Measurements from ENCODE around the gene SEMA7A. TPM values are rescaled to one million over a fixed set of nuclear protein-coding genes. Genes with fewer than 3 reads are reported as not detected.

Gene SEMA7A
- total and polyA plus RNA-seq, 2 of the 4 experiments (the other 2 are of a cell fraction) = 30.5 to 87.3 TPM

DNA sequence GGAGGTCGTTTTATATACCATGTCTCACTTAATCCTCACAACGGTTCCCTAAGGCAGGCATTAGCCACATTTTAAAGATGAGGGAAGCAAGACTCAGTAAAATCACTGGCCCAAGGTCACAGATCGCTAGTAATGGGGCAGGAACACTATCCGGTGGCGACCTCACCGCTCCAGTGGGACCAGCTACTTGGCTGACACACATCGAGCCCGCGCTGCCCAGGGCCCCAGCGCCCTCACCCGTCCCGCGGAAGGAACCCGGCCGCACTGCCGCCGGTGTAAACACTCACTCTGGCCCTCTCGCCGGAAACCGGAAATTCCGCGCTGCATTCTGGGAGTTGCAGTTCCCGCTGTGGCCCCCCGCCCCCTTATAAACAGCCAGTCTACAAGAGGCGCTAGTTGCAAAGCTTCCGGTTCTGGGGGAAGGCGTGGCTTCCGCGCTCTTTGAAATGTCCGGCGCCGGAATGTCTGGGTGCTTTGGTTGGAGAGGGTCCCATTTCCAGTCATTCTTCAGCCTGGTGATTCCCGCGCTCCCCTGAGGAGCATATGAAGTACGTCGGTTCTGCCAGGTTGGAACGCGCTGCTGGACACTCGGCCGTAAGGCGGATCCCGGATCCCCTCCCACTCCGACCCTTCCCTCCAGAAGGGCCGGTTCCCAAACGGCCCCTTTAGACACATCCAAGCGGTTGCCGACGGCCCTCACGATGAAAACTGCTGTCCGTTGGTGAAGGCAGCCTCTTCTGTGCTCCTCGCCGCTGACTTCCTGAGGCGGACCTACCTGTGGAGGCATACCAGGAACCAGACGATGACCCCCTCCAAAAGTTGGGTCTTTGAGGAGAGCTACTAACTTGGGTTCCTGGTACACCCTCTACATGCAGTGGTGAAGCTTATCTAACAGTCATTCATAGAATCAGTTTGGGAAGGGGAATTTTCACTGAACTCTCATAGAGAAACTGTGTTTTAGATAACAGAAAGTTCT is 27.4 kb upstream of the SEMA7A start, which contains the start of gene UBL7:
Gene UBL7 (minus strand): TSS at position 290 of the 976 bp plus-strand sequence. CDS start 2,293 bp downstream, outside the sequence.
- DNase-seq (peak; percentile 95), ATAC-seq (ENCODE audit: low read depth) (peak; percentile 98)
- H2BK120ac ChIP-seq (ENCODE audit: low read depth, low read length) = peak within 1 kb of the TSS; percentile 69
- TF ChIP-seq MAFK (IDR thresholded peaks at IDR 0.05; ENCODE audit: low read depth, low read length) (no peak), RAD21 (IDR thresholded peaks at IDR 0.05; ENCODE audit: low read length) (peak; percentile 53), MXI1 (IDR thresholded peaks at IDR 0.05; ENCODE audit: borderline replicate concordance, low read depth, low read length) (peak; percentile 39), FOS (IDR thresholded peaks at IDR 0.05; ENCODE audit: low read depth, low read length) (no peak), POLR2A (IDR thresholded peaks at IDR 0.05; ENCODE audit: low read depth, low read length) (peak; percentile 96), RFX5 (IDR thresholded peaks at IDR 0.05; ENCODE audit: low read depth, low read length) (no peak), CHD1 (IDR thresholded peaks at IDR 0.05; ENCODE audit: low read depth, low read length) (no peak), RCOR1 (IDR thresholded peaks at IDR 0.05; ENCODE audit: insufficient replicate concordance, low read length) (no peak), MAZ (IDR thresholded peaks at IDR 0.05; ENCODE audit: borderline replicate concordance, low read depth, low read length) (peak; percentile 80; the same call in 1 of the 2 replicates), SMC3 (IDR thresholded peaks at IDR 0.05; ENCODE audit: low read depth, low read length) (peak; percentile 40; the same call in 1 of the 2 replicates)
- TF ChIP-seq, protein P1, sequence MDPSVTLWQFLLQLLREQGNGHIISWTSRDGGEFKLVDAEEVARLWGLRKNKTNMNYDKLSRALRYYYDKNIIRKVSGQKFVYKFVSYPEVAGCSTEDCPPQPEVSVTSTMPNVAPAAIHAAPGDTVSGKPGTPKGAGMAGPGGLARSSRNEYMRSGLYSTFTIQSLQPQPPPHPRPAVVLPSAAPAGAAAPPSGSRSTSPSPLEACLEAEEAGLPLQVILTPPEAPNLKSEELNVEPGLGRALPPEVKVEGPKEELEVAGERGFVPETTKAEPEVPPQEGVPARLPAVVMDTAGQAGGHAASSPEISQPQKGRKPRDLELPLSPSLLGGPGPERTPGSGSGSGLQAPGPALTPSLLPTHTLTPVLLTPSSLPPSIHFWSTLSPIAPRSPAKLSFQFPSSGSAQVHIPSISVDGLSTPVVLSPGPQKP (IDR thresholded peaks at IDR 0.05; ENCODE audit: borderline replicate concordance, low read depth, low read length) = 0 out of 2 replicates have a peak, but pooled peaks have one; percentile 46
- TF ChIP-seq, protein P2, sequence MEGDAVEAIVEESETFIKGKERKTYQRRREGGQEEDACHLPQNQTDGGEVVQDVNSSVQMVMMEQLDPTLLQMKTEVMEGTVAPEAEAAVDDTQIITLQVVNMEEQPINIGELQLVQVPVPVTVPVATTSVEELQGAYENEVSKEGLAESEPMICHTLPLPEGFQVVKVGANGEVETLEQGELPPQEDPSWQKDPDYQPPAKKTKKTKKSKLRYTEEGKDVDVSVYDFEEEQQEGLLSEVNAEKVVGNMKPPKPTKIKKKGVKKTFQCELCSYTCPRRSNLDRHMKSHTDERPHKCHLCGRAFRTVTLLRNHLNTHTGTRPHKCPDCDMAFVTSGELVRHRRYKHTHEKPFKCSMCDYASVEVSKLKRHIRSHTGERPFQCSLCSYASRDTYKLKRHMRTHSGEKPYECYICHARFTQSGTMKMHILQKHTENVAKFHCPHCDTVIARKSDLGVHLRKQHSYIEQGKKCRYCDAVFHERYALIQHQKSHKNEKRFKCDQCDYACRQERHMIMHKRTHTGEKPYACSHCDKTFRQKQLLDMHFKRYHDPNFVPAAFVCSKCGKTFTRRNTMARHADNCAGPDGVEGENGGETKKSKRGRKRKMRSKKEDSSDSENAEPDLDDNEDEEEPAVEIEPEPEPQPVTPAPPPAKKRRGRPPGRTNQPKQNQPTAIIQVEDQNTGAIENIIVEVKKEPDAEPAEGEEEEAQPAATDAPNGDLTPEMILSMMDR (conservative IDR thresholded peaks at IDR 0.05; ENCODE audit: low read depth, low read length) = peak; percentile 28
- H4K5ac ChIP-seq (ENCODE audit: low read depth, low read length) = peak within 1 kb of the TSS; percentile 86
- dilution Hi-C loops (cut with HindIII; ENCODE audit: low sequenced_read_pairs, unreplicated experiment) = no loop called here
- peak within 1 kb of the TSS; percentile 92 for H2AK9ac ChIP-seq (replicated peaks; ENCODE audit: low read depth, low read length, poor library complexity)
- peak within 1 kb of the TSS; percentile 91 for H3K9ac ChIP-seq (ENCODE audit: low read depth, low read length)
- 3% methylated on average over 7 of the region's 54 CpGs; no CpG with 5 or more reads in 1 of the 2 experiments for WGBS, 2 experiments (ENCODE audit: extremely low coverage in 2 of 2, insufficient read length in 1 of 2)
- H3K4ac ChIP-seq (ENCODE audit: low read depth, low read length) = peak within 1 kb of the TSS; percentile 89
- peak within 1 kb of the TSS; percentile 90 for H3K14ac ChIP-seq (replicated peaks; ENCODE audit: low read depth, low read length)
- H2AFZ ChIP-seq (replicated peaks; ENCODE audit: low read length, poor library complexity) = peak within 1 kb of the TSS; percentile 99
- TSS peak; percentile 66 for BruUV-seq (replicated peaks)
- H3K27me3 ChIP-seq (ENCODE audit: control insufficient read depth, insufficient read depth, low read length) = no peaks in the 10 kb centered on the region
- H3K56ac ChIP-seq (ENCODE audit: extremely low read depth, insufficient read depth, low read length) = peak within 1 kb of the TSS; percentile 80
- H3K4me3 ChIP-seq (ENCODE audit: insufficient read depth, low read depth, low read length) = peak within 1 kb of the TSS; percentile 84
- peak within 1 kb of the TSS; percentile 83 for H4K91ac ChIP-seq (ENCODE audit: insufficient read depth, low read depth, low read length)
- H3K9me3 ChIP-seq (ENCODE audit: control insufficient read depth, insufficient read depth, low read length) = no peaks in the 10 kb centered on the region
- H4K20me1 ChIP-seq (ENCODE audit: insufficient read depth, low read length) = no peaks in the 10 kb centered on the region
- H3K79me1 ChIP-seq (ENCODE audit: low read depth in 1 of 2, low read length in 2 of 2) = peaks cover 9 to 46% of the 10 kb centered on the region in 2 experiments
- peaks cover 4% of the 10 kb centered on the region; the same call in 1 of the 2 replicates for H3K4me1 ChIP-seq (ENCODE audit: control insufficient read depth, insufficient read depth, low read length)
- in situ Hi-C loops (cut with MboI; ENCODE audit: low sequenced_read_pairs) = no loop called here
- H3K23ac ChIP-seq (ENCODE audit: low read depth, low read length) = peak within 1 kb of the TSS; percentile 89
- no peaks in the 10 kb centered on the region for H3K9me1 ChIP-seq (ENCODE audit: insufficient read depth, low read length)
- CTCF ChIA-PET = interaction anchor here (0.7 kb wide), 1 partner anchor 29 kb away, joined by 4 read pairs; no protein-coding TSS in a partner anchor
- peak within 1 kb of the TSS; percentile 84 for H3K18ac ChIP-seq (ENCODE audit: low read depth, low read length)
- intact Hi-C loops (cut with micrococcal nuclease) = loop anchor here (1.0 to 2.0 kb wide), 2 partner anchors 86 to 154 kb away; partner anchors contain the start of gene CLK3
- POLR2A ChIA-PET (ENCODE audit: unreplicated experiment) = interaction anchor here (0.8 kb wide), 1 partner anchor 158 kb away, joined by 4 read pairs; no protein-coding TSS in a partner anchor
- peak within 1 kb of the TSS; percentile 41 for H2AK5ac ChIP-seq (ENCODE audit: low read depth, low read length)
- peak within 1 kb of the TSS; percentile 39; the same call in 1 of the 3 replicates for H2BK15ac ChIP-seq (ENCODE audit: low read depth, low read length)
- H3K27ac ChIP-seq (ENCODE audit: insufficient read depth, low read length) = peak within 1 kb of the TSS; percentile 73
- H2BK5ac ChIP-seq (ENCODE audit: low read depth, low read length, poor library complexity, severe bottlenecking) = peak within 1 kb of the TSS; percentile 70
- H3K4me2 ChIP-seq (ENCODE audit: low read depth, low read length) = peak within 1 kb of the TSS; percentile 91
- H3K36me3 ChIP-seq (ENCODE audit: control insufficient read depth, insufficient read depth, low read length) = peaks cover 4% of the 10 kb centered on the region; the same call in 1 of the 2 replicates
- H4K8ac ChIP-seq (ENCODE audit: low read depth in 2 of 2, low read length in 2 of 2) = peak within 1 kb of the TSS; percentile 84 to 95
- peak within 1 kb of the TSS; percentile 37; the same call in 1 of the 2 replicates for H2BK20ac ChIP-seq (ENCODE audit: low read depth, low read length)
